Hepatocyte (in vitro differentiated cells): ENCODE measurements around the gene ADCYAP1R1. TPM values are rescaled to one million over a fixed set of nuclear protein-coding genes. Genes with fewer than 3 reads are reported as not detected.

Source experiments
- DNase-seq: peaks from one replicate; pipeline ENCODE4 v3.0.0-alpha.2; 2016; ENCODE audit warnings: low spot score
- H2AFZ ChIP-seq: fragments of 200-600 bp; sonication (generic); 2 replicates; pipeline ENCODE4 v1.6.0; 2016; ENCODE audit warnings: antibody characterized with exemption, mild to moderate bottlenecking
- H3K27ac ChIP-seq: fragments of 200-600 bp; sonication (generic); 2 replicates; pipeline ENCODE4 v1.5.1; 2016; ENCODE audit warnings: mild to moderate bottlenecking
- H3K27me3 ChIP-seq: fragments of 200-600 bp; sonication (generic); 2 replicates; pipeline ENCODE4 v1.6.1; 2016
- H3K36me3 ChIP-seq: fragments of 200-600 bp; sonication (generic); replicated peaks from 2 replicates; pipeline ENCODE4 v1.5.1; 2016; ENCODE audit warnings: low read depth; ENCODE audit not compliant: insufficient read depth
- H3K4me1 ChIP-seq: fragments of 200-600 bp; sonication (generic); 2 replicates; pipeline ENCODE4 v1.5.1; 2016; ENCODE audit warnings: mild to moderate bottlenecking, moderate library complexity; ENCODE audit not compliant: insufficient read depth
- H3K4me2 ChIP-seq: fragments of 200-600 bp; sonication (generic); 2 replicates; pipeline ENCODE4 v1.6.0; 2016
- H3K4me3 ChIP-seq: fragments of 200-600 bp; sonication (generic); 2 replicates; pipeline ENCODE4 v1.5.1; 2016; ENCODE audit warnings: mild to moderate bottlenecking
- H3K79me2 ChIP-seq: fragments of 200-600 bp; sonication (generic); 2 replicates; pipeline ENCODE4 v1.6.0; 2017; ENCODE audit warnings: mild to moderate bottlenecking
- H3K9me2 ChIP-seq: fragments of 200-600 bp; sonication (generic); replicated peaks from 2 replicates; pipeline ENCODE4 v1.6.0; 2017; ENCODE audit warnings: mild to moderate bottlenecking; ENCODE audit not compliant: insufficient read depth
- H3K9me3 ChIP-seq: fragments of 200-600 bp; sonication (generic); 2 replicates; pipeline ENCODE4 v1.5.1; 2016; ENCODE audit warnings: low read depth, mild to moderate bottlenecking
- H4K20me1 ChIP-seq: fragments of 200-600 bp; sonication (generic); 2 replicates; pipeline ENCODE4 v1.6.0; 2016; ENCODE audit warnings: mild to moderate bottlenecking; ENCODE audit not compliant: insufficient read depth, poor library complexity, severe bottlenecking
- EZH2 ChIP-seq: fragments of 200-600 bp; sonication (generic); IDR thresholded peaks from 2 replicates; pipeline ENCODE4 v1.6.1; 2016; ENCODE audit warnings: antibody characterized with exemption, mild to moderate bottlenecking, borderline replicate concordance
- EZH2phosphoT487 ChIP-seq: fragments of 200-600 bp; sonication (generic); IDR thresholded peaks from one replicate; pipeline ENCODE4 v1.6.1; 2018; ENCODE audit warnings: antibody characterized with exemption, mild to moderate bottlenecking, low read depth, moderate library complexity; ENCODE audit not compliant: unreplicated experiment, severe bottlenecking
- WGBS: methylation state at CpG from one replicate; pipeline ENCODE4 v1.1.6; 2016; ENCODE audit warnings: low lambda C conversion rate; ENCODE audit errors: missing lambda C conversion rate; 5-methylcytosine and 5-hydroxymethylcytosine counted together
- polyA plus RNA-seq: library from polyadenylated mRNA; unstranded; fragments of >200 nt; fragmentation: Nextera tagmentation; extraction: Ambion mirVana; gene quantifications from 2 replicates; pipeline ENCODE4 v1.2.1, GENCODE V29; 2016
- total RNA-seq: library from RNA; depleted of rRNA; stranded (reverse); fragments of >200 nt; gene quantifications from 2 replicates; pipeline ENCODE4 v1.2.3, GENCODE V29; 2014
- TF ChIP-seq, protein P1 (sequence below): fragments of 200-600 bp; sonication (generic); IDR thresholded peaks from 2 replicates; pipeline ENCODE4 v1.5.1; 2016; ENCODE audit warnings: antibody characterized with exemption, mild to moderate bottlenecking; ENCODE audit not compliant: poor library complexity

ADCYAP1R1 gene
- total and polyA plus RNA-seq, 2 experiments from 2014 or later = 0.10 TPM; not detected in 1

DNA sequence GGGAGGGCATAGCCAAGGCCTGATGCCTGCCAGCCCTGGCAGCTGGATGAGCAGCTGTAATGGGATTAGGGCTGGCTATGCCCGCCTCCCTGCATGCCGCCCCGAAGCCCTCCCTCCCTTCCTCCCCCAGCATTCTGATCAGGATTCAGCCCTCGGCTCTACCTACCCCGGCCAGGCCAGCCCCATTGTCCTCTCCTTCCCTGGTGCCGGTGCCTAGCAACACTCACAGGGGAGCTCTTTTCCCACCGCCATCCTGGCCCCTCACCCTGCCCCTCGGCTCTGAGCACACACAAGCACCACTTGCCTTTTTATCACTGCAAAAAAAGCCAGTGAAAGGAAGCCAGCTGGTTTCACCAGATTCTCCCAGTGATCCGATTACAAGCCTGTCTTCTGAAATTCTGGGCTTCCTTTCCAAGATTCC, 9.0 kb upstream of the ADCYAP1R1 start:
- Histone ChIP-seq H3K4me2 (no peak overlapping the region), H3K36me3 (no peaks in the 10 kb centered on the region), H3K9me2 (no peaks in the 10 kb centered on the region), H3K27ac (no peak overlapping the region), H3K9me3 (no peaks in the 10 kb centered on the region), H2AFZ (no peak overlapping the region), H3K4me1 (no peaks in the 10 kb centered on the region), H3K79me2 (no peaks in the 10 kb centered on the region), H3K4me3 (no peak overlapping the region), H4K20me1 (no peaks in the 10 kb centered on the region), H3K27me3 (peaks cover 28% of the 10 kb centered on the region)
- TF ChIP-seq, protein P1, sequence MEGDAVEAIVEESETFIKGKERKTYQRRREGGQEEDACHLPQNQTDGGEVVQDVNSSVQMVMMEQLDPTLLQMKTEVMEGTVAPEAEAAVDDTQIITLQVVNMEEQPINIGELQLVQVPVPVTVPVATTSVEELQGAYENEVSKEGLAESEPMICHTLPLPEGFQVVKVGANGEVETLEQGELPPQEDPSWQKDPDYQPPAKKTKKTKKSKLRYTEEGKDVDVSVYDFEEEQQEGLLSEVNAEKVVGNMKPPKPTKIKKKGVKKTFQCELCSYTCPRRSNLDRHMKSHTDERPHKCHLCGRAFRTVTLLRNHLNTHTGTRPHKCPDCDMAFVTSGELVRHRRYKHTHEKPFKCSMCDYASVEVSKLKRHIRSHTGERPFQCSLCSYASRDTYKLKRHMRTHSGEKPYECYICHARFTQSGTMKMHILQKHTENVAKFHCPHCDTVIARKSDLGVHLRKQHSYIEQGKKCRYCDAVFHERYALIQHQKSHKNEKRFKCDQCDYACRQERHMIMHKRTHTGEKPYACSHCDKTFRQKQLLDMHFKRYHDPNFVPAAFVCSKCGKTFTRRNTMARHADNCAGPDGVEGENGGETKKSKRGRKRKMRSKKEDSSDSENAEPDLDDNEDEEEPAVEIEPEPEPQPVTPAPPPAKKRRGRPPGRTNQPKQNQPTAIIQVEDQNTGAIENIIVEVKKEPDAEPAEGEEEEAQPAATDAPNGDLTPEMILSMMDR = no peak
- no peak for TF ChIP-seq EZH2phosphoT487
- TF ChIP-seq EZH2 = no peak
- WGBS = 24% methylated on average over 6 of the region's 9 CpGs
- no peak for DNase-seq

DNA sequence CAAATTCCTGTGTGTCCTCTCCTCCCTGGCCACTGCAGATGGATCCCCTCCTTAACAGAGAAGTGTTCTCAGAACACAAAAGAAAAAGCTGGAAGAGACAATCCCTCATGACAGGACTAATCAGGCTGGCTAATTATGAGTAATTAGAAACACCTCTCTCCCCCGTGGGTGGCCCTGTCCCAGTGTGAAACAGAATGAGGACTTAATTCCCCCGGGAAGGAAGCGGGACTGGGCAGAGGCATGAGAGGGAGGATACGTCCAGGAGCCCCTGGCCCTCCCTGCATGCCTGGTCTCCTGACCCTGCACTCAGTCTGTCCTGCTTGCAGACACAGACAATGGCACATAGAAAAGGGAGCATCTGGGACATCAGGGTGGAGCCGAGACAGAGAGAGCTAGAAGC, 7.6 kb upstream of the ADCYAP1R1 start:
- Histone ChIP-seq H4K20me1 (no peaks in the 10 kb centered on the region), H3K9me3 (no peaks in the 10 kb centered on the region)

DNA sequence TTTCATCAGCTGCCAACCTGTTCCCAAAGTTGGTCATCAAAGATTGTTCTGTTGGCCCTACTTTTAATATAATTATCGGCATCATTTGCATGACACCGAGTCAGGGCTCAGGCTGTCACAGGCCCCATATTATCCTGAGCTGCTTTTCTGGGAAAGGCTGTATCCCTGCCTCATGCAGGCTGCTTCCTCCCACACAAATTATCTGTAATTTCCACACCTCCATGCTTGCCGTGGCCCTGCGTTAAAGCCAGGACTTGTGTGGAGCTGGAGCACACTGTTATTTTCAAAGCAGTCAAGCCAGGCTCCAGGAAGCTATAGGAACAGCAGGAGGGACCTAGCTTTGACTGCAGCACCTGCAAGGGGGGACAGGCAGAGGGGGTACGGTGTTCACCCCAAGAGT, 5.4 kb upstream of the ADCYAP1R1 start:
- Histone ChIP-seq H3K4me3 (no peak overlapping the region), H3K27ac (no peak overlapping the region), H3K9me2 (no peaks in the 10 kb centered on the region), H4K20me1 (no peaks in the 10 kb centered on the region), H3K9me3 (no peaks in the 10 kb centered on the region), H3K4me2 (no peak overlapping the region), H3K36me3 (no peaks in the 10 kb centered on the region), H2AFZ (no peak overlapping the region), H3K27me3 (peaks cover 36% of the 10 kb centered on the region), H3K4me1 (no peaks in the 10 kb centered on the region), H3K79me2 (no peaks in the 10 kb centered on the region)
- DNase-seq = no peak
- TF ChIP-seq, protein P1 = no peak
- TF ChIP-seq EZH2phosphoT487 (no peak), EZH2 (no peak)
- WGBS = 88% methylated on average over 5 of the region's 5 CpGs

More for the DNA sequence above, 7.6 kb upstream of the ADCYAP1R1 start:
- no peaks in the 10 kb centered on the region for H3K36me3 ChIP-seq
- DNase-seq = no peak
- peaks cover 29% of the 10 kb centered on the region for H3K27me3 ChIP-seq
- H3K4me3 ChIP-seq = no peak overlapping the region
- H2AFZ ChIP-seq = no peak overlapping the region
- TF ChIP-seq EZH2 (no peak), EZH2phosphoT487 (no peak)
- TF ChIP-seq, protein P1 = no peak
- no peaks in the 10 kb centered on the region for H3K79me2 ChIP-seq
- WGBS = 62% methylated on average over 5 of the region's 5 CpGs
- H3K27ac ChIP-seq = no peak overlapping the region
- H3K4me1 ChIP-seq = no peaks in the 10 kb centered on the region
- no peaks in the 10 kb centered on the region for H3K9me2 ChIP-seq
- H3K4me2 ChIP-seq = no peak overlapping the region
